CD4-positive, alpha-beta T cell (primary cell): Measurements from ENCODE around the gene TCHHL1. TPM values are rescaled to one million over a fixed set of nuclear protein-coding genes. Genes with fewer than 3 reads are reported as not detected.

ENCODE experiments used
- ATAC-seq: fragments of 200-7000 bp; cut with Tn5 transposase; one replicate; pipeline ENCODE4 v1.10.0; 2022; ENCODE audit warnings: mild to moderate bottlenecking; ENCODE audit not compliant: poor library complexity
- CTCF ChIA-PET: fragments of 350-600 bp; sonication (Branson Sonifier 250); formaldehyde crosslinking; loops from one replicate; lab custom pipeline; 2021; ENCODE audit warnings: antibody characterized with exemption, inconsistent platforms; lab: Charles Lee
- POLR2A ChIA-PET: fragments of 350-600 bp; sonication (Branson Sonifier 250); formaldehyde crosslinking; loops from one replicate; lab custom pipeline; 2021; ENCODE audit warnings: antibody characterized with exemption, inconsistent platforms; lab: Charles Lee
- DNase-seq, 14 experiments: peaks; one replicate each; pipeline ENCODE4 v3.0.0-alpha.2; 2013 to 2020; ENCODE audit warnings: mixed read lengths in 2 of 14
- H3K27ac ChIP-seq, 2 donors: one replicate each; pipeline versions ENCODE4 v1.5.1 to v1.7.0; 2013; ENCODE audit warnings: low read length in 2 of 2, low read depth in 1 of 2, mild to moderate bottlenecking in 1 of 2
- H3K27me3 ChIP-seq, 2 experiments: 1 replicate in 1 of 2; 2 replicates in 1 of 2; pipeline versions ENCODE4 v1.6.1 to v1.7.0; 2013; ENCODE audit warnings: low read length in 2 of 2, control low read depth in 1 of 2, mild to moderate bottlenecking in 1 of 2, moderate library complexity in 1 of 2; ENCODE audit not compliant: insufficient read depth in 2 of 2, control insufficient read depth in 1 of 2
- H3K36me3 ChIP-seq: one replicate; pipeline ENCODE4 v1.6.1; 2013; ENCODE audit warnings: low read length, control low read depth; ENCODE audit not compliant: insufficient read depth
- H3K4me1 ChIP-seq: one replicate; pipeline ENCODE4 v1.6.1; 2013; ENCODE audit warnings: low read length, control low read depth; ENCODE audit not compliant: insufficient read depth
- H3K4me3 ChIP-seq: one replicate; pipeline ENCODE4 v1.5.1; 2013; ENCODE audit warnings: mild to moderate bottlenecking, low read length, moderate library complexity
- H3K9me3 ChIP-seq, 2 experiments: 1 replicate in 1 of 2; 2 replicates in 1 of 2; pipeline versions ENCODE4 v1.6.1 to v1.7.0; 2013; ENCODE audit warnings: low read length in 2 of 2, mild to moderate bottlenecking in 2 of 2, control low read depth in 1 of 2, moderate library complexity in 1 of 2; ENCODE audit not compliant: control insufficient read depth in 1 of 2, insufficient read depth in 1 of 2
- H3K27ac Mint-ChIP-seq: one replicate; pipeline ENCODE4 v1.8.0; 2020; ENCODE audit warnings: mixed read lengths
- H3K27me3 Mint-ChIP-seq: one replicate; pipeline ENCODE4 v1.8.0; 2021; ENCODE audit warnings: mixed read lengths
- H3K36me3 Mint-ChIP-seq: one replicate; pipeline ENCODE4 v1.8.0; 2021; ENCODE audit warnings: low read depth, mixed read lengths
- H3K4me1 Mint-ChIP-seq: one replicate; pipeline ENCODE4 v1.8.0; 2021; ENCODE audit warnings: low read depth, mixed read lengths
- H3K4me3 Mint-ChIP-seq: one replicate; pipeline ENCODE4 v1.8.0; 2020; ENCODE audit warnings: mild to moderate bottlenecking, mixed read lengths
- H3K9me3 Mint-ChIP-seq: one replicate; pipeline ENCODE4 v1.8.0; 2020; ENCODE audit warnings: mixed read lengths
- intact Hi-C, 2 experiments: fragments of 100-400 bp; cut with DNase I in 1 of 2; cut with micrococcal nuclease in 1 of 2; formaldehyde crosslinking; loops; one replicate each; pipeline versions ENCODE4 v1.15.1 to v1.9.0; 2023 to 2025; cut with DNase I, micrococcal nuclease
- total RNA-seq, 174 experiments: library from RNA in 2 of 174; stranded (reverse) in 2 of 174; gene quantifications; one replicate each; pipeline ENCODE4 v1.2.3 and lab custom pipeline; 2021 to 2026
- TF ChIP-seq, protein P1 (sequence below): fragments of 200-600 bp; IDR thresholded peaks from one replicate; pipeline ENCODE4 v1.8.0; 2022; ENCODE audit warnings: antibody characterized with exemption, mild to moderate bottlenecking

The TCHHL1 gene
- total RNA-seq, 2 experiments from 2014 or later = not detected

GRCh38 chr1:152049291-152050083 is 39.4 kb downstream of the TCHHL1 start:
- Mint-ChIP-seq H3K4me3 (no peak overlapping the region), H3K4me1 (peaks cover 25% of the 10 kb centered on the region), H3K27ac (peak overlapping the region; percentile 54), H3K36me3 (no peaks in the 10 kb centered on the region), H3K27me3 (peaks cover 13% of the 10 kb centered on the region), H3K9me3 (no peaks in the 10 kb centered on the region)
- H3K4me3 ChIP-seq = no peak overlapping the region
- no peak overlapping the region for H3K27ac ChIP-seq
- H3K27me3 ChIP-seq = peaks cover 0 to 4% of the 10 kb centered on the region in 2 experiments
- no peak for ATAC-seq
- intact Hi-C loops = loop anchor here (2.0 to 10.0 kb wide), 4 partner anchors 57 to 393 kb away; partner anchors contain the start of gene S100A10 (in 1 of the 2)
- peak in 2 of 14 experiments; percentile 40 to 45 for DNase-seq
- no peaks in the 10 kb centered on the region for H3K9me3 ChIP-seq
- ChIA-PET POLR2A (interaction anchor here (7.0 kb wide), 1 partner anchor 14 kb away, joined by 75 read pairs; the partner anchor contains the start of gene S100A11), CTCF (interaction anchor here (0.6 to 4.8 kb wide), 4 partner anchors 14 to 409 kb away, joined by 4 to 58 read pairs (median 10); partner anchors contain the start of gene S100A11)
- TF ChIP-seq, protein P1, sequence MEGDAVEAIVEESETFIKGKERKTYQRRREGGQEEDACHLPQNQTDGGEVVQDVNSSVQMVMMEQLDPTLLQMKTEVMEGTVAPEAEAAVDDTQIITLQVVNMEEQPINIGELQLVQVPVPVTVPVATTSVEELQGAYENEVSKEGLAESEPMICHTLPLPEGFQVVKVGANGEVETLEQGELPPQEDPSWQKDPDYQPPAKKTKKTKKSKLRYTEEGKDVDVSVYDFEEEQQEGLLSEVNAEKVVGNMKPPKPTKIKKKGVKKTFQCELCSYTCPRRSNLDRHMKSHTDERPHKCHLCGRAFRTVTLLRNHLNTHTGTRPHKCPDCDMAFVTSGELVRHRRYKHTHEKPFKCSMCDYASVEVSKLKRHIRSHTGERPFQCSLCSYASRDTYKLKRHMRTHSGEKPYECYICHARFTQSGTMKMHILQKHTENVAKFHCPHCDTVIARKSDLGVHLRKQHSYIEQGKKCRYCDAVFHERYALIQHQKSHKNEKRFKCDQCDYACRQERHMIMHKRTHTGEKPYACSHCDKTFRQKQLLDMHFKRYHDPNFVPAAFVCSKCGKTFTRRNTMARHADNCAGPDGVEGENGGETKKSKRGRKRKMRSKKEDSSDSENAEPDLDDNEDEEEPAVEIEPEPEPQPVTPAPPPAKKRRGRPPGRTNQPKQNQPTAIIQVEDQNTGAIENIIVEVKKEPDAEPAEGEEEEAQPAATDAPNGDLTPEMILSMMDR = no peak
- H3K36me3 ChIP-seq = no peaks in the 10 kb centered on the region
- H3K4me1 ChIP-seq = peaks cover 37% of the 10 kb centered on the region

GRCh38 chr1:152048416-152049009 is 40.4 kb downstream of the TCHHL1 start:
- ChIA-PET POLR2A (interaction anchor here (0.6 to 7.0 kb wide), 3 partner anchors 9 to 139 kb away, joined by 3 to 75 read pairs (median 3); partner anchors contain the start of gene S100A11), CTCF (interaction anchor here (0.8 to 4.8 kb wide), 6 partner anchors 9 to 410 kb away, joined by 3 to 58 read pairs (median 6); partner anchors contain the start of gene S100A11)
- Histone ChIP-seq H3K4me3 (peak overlapping the region; percentile 26), H3K27ac (peak overlapping the region; percentile 94 to 96), H3K4me1 (peaks cover 39% of the 10 kb centered on the region), H3K27me3 (peaks cover 0 to 4% of the 10 kb centered on the region in 2 experiments), H3K9me3 (no peaks in the 10 kb centered on the region), H3K36me3 (no peaks in the 10 kb centered on the region)
- Mint-ChIP-seq H3K27ac (peak overlapping the region; percentile 96), H3K4me3 (peak overlapping the region; percentile 72), H3K9me3 (no peaks in the 10 kb centered on the region), H3K27me3 (peaks cover 4% of the 10 kb centered on the region), H3K36me3 (no peaks in the 10 kb centered on the region), H3K4me1 (peaks cover 31% of the 10 kb centered on the region)
- ATAC-seq (peak; percentile 47), DNase-seq (peak in 12 of 14 experiments; percentile 22 to 85 (median 60))
- TF ChIP-seq, protein P1 = no peak
- intact Hi-C loops = loop anchor here in 1 of 2 experiments (1.0 to 2.0 kb wide), 2 partner anchors 13 to 56 kb away; partner anchors contain the start of gene S100A10

- Histone ChIP-seq H3K9me3 (no peaks in the 10 kb centered on the region), H3K27me3 (peaks cover 0 to under 1% of the 10 kb centered on the region in 2 experiments), H3K4me1 (peaks cover 39% of the 10 kb centered on the region), H3K27ac (peak overlapping the region; percentile 94 to 96), H3K4me3 (peak overlapping the region; percentile 26), H3K36me3 (no peaks in the 10 kb centered on the region)
- peaks cover 31% of the 10 kb centered on the region for H3K4me1 Mint-ChIP-seq
- H3K27me3 Mint-ChIP-seq = peaks cover 4% of the 10 kb centered on the region
- DNase-seq (peak; percentile 65 to 95 (median 84)), ATAC-seq (peak; percentile 89)
- intact Hi-C loops = loop anchor here in 1 of 2 experiments (1.0 to 2.0 kb wide), 2 partner anchors 13 to 55 kb away; partner anchors contain the start of gene S100A10
- H3K27ac Mint-ChIP-seq = peak overlapping the region; percentile 96
- H3K36me3 Mint-ChIP-seq = no peaks in the 10 kb centered on the region
- CTCF ChIA-PET = interaction anchor here (0.8 to 4.8 kb wide), 7 partner anchors 10 to 411 kb away, joined by 3 to 58 read pairs (median 4); partner anchors contain the start of gene S100A11
- TF ChIP-seq, protein P1 = peak; percentile 52
- no peaks in the 10 kb centered on the region for H3K9me3 Mint-ChIP-seq
- POLR2A ChIA-PET = interaction anchor here (0.6 to 7.0 kb wide), 3 partner anchors 8 to 138 kb away, joined by 3 to 75 read pairs (median 3); partner anchors contain the start of gene S100A11
- peak overlapping the region; percentile 72 for H3K4me3 Mint-ChIP-seq
Observed at GRCh38 chr1:152047730-152048415, 41.0 kb downstream of the TCHHL1 start.
